OCI-LY1 (cell line): ENCODE measurements around the gene SLC29A3.
A peak's percentile ranks its signal among the peaks of the same experiment; 100 is the strongest.

Source experiments
- H2AFZ ChIP-seq: fragments of 200-600 bp; sonication (generic), shearing (Covaris generic); 2 replicates; pipeline ENCODE4 v1.6.0; 2014; ENCODE audit warnings: antibody characterized with exemption, mild to moderate bottlenecking, low read length
- H3F3A ChIP-seq: fragments of 200-600 bp; sonication (generic), shearing (Covaris generic); 2 replicates; pipeline ENCODE4 v1.6.0; 2014; ENCODE audit warnings: mild to moderate bottlenecking, antibody characterized with exemption, low read length, moderate library complexity; ENCODE audit not compliant: insufficient read depth
- H3K27ac ChIP-seq: fragments of 200-600 bp; sonication (generic); 2 replicates; pipeline ENCODE4 v1.5.1; 2014; ENCODE audit warnings: low read length, mixed run types, mild to moderate bottlenecking, low read depth; ENCODE audit not compliant: poor library complexity, severe bottlenecking
- H3K27me3 ChIP-seq: fragments of 200-600 bp; sonication (generic); 2 replicates; pipeline ENCODE4 v1.6.0; 2014; ENCODE audit warnings: antibody characterized with exemption, mild to moderate bottlenecking, low read length, moderate library complexity; ENCODE audit not compliant: insufficient read depth
- H3K36me3 ChIP-seq: fragments of 200-600 bp; sonication (generic); 2 replicates; pipeline ENCODE4 v1.6.1; 2014; ENCODE audit warnings: mild to moderate bottlenecking, antibody characterized with exemption, low read length, moderate library complexity, mixed read lengths; ENCODE audit not compliant: insufficient read depth
- H3K4me1 ChIP-seq: fragments of 200-600 bp; sonication (generic); 2 replicates; pipeline ENCODE4 v1.5.1; 2014; ENCODE audit warnings: mild to moderate bottlenecking, low read length, moderate library complexity; ENCODE audit not compliant: insufficient read depth, severe bottlenecking
- H3K4me2 ChIP-seq: fragments of 200-600 bp; sonication (generic), shearing (Covaris generic); 2 replicates; pipeline ENCODE4 v1.6.1; 2014; ENCODE audit warnings: low read length
- H3K4me3 ChIP-seq: fragments of 200-600 bp; sonication (generic); 2 replicates; pipeline ENCODE4 v1.5.1; 2014; ENCODE audit warnings: low read length, low read depth, mild to moderate bottlenecking, mixed read lengths; ENCODE audit not compliant: poor library complexity, severe bottlenecking
- H3K79me2 ChIP-seq: fragments of 200-600 bp; shearing (Covaris generic); 2 replicates; pipeline ENCODE4 v1.6.1; 2016; ENCODE audit warnings: mixed run types, low read length, mixed read lengths; ENCODE audit not compliant: insufficient read depth
- H3K9ac ChIP-seq: fragments of 200-600 bp; sonication (generic), shearing (Covaris generic); 2 replicates; pipeline ENCODE4 v1.6.1; 2014; ENCODE audit warnings: mild to moderate bottlenecking, low read length, mixed read lengths
- H3K9me2 ChIP-seq: fragments of 200-600 bp; sonication (generic), shearing (Covaris generic); 2 replicates; pipeline ENCODE4 v1.6.1; 2014; ENCODE audit warnings: low read depth, mild to moderate bottlenecking, low read length, mixed read lengths
- H3K9me3 ChIP-seq: fragments of 200-600 bp; shearing (Covaris generic); 2 replicates; pipeline ENCODE4 v1.6.1; 2014; ENCODE audit warnings: low read length, mixed read lengths
- H4K20me1 ChIP-seq: fragments of 200-600 bp; sonication (generic), shearing (Covaris generic); 2 replicates; pipeline ENCODE4 v1.6.0; 2016; ENCODE audit warnings: mild to moderate bottlenecking, low read length; ENCODE audit not compliant: insufficient read depth
- EZH2 ChIP-seq: fragments of 200-600 bp; sonication (generic), shearing (Covaris generic); IDR thresholded peaks from 2 replicates; pipeline ENCODE4 v1.8.0; 2017; ENCODE audit warnings: borderline replicate concordance, mixed run types, mild to moderate bottlenecking, antibody characterized with exemption, low read length, moderate library complexity, mixed read lengths
- TF ChIP-seq, protein P1 (sequence below): fragments of 200-600 bp; sonication (generic), shearing (Covaris generic); IDR thresholded peaks from 2 replicates; pipeline ENCODE4 v1.5.1; 2017; ENCODE audit warnings: mild to moderate bottlenecking, antibody characterized with exemption, low read length, moderate library complexity, mixed read lengths

SLC29A3 gene

DNA sequence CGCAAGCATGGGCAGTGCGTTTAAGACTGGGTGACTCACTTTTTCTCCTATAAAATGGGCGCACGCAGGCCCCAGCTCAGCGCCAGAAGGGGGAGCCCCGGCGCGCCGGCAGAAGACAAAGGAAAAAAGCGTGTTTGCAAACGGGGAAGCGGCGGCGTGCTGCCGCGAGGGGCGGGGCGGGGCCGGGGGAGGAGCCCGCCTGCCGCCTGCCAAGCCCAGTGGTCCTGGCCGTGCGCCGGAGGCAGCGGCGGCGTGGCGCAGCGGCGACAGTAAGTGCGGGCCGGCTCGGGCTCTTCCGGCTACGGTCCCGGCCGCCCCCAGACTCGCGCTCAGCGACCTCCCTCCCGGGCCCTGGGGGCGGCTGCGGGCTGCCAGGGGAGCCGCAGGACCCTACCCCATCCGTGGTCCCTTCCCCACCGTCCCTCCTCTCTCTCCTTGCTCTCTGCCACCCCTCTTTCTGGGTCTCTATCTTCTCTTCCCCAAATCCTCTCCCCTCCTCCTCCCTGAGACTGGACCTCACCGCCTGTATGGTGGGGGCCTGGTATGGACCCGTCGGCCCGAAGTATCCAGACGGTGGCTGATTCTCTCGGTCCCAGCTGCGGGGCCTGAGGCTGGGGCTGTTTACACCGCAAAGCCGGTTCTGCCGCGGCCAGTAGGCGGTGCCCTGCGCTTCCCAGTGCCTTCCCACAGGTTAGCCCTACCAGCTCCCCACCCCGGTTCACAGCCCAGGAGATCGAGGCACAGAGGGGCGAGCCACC, at the start of gene SLC29A3:
TSS of gene SLC29A3 (plus strand) at position 218 of the 758 bp plus-strand sequence. CDS start at position 269, 51 bp downstream.
- H3K79me2 ChIP-seq = no peaks in the 10 kb centered on the region
- no peaks in the 10 kb centered on the region for H4K20me1 ChIP-seq
- peaks cover 16% of the 10 kb centered on the region for H3K4me1 ChIP-seq
- H2AFZ ChIP-seq = peak within 1 kb of the TSS; percentile 88
- peaks cover 11% of the 10 kb centered on the region for H3K36me3 ChIP-seq
- no peaks in the 10 kb centered on the region for H3K9me2 ChIP-seq
- H3K27ac ChIP-seq = no peak within 1 kb of the TSS
- no peaks in the 10 kb centered on the region for H3F3A ChIP-seq
- H3K9ac ChIP-seq = peak within 1 kb of the TSS; percentile 91
- no peaks in the 10 kb centered on the region for H3K27me3 ChIP-seq
- H3K9me3 ChIP-seq = no peaks in the 10 kb centered on the region
- TF ChIP-seq, protein P1, sequence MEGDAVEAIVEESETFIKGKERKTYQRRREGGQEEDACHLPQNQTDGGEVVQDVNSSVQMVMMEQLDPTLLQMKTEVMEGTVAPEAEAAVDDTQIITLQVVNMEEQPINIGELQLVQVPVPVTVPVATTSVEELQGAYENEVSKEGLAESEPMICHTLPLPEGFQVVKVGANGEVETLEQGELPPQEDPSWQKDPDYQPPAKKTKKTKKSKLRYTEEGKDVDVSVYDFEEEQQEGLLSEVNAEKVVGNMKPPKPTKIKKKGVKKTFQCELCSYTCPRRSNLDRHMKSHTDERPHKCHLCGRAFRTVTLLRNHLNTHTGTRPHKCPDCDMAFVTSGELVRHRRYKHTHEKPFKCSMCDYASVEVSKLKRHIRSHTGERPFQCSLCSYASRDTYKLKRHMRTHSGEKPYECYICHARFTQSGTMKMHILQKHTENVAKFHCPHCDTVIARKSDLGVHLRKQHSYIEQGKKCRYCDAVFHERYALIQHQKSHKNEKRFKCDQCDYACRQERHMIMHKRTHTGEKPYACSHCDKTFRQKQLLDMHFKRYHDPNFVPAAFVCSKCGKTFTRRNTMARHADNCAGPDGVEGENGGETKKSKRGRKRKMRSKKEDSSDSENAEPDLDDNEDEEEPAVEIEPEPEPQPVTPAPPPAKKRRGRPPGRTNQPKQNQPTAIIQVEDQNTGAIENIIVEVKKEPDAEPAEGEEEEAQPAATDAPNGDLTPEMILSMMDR = peak; percentile 68
- no peak for TF ChIP-seq EZH2
- H3K4me3 ChIP-seq = peak within 1 kb of the TSS; percentile 91
- peak within 1 kb of the TSS; percentile 80 for H3K4me2 ChIP-seq

- Histone ChIP-seq H3K36me3 (no peaks in the 10 kb centered on the region), H3K9ac (no peak overlapping the region), H4K20me1 (no peaks in the 10 kb centered on the region), H3K27me3 (0 out of 2 replicates have a peak, but pooled peaks cover 6% of the 10 kb centered on the region), H3K9me3 (no peaks in the 10 kb centered on the region), H3K4me3 (no peak overlapping the region), H3K27ac (no peak overlapping the region), H3K9me2 (no peaks in the 10 kb centered on the region), H3K4me2 (no peak overlapping the region), H2AFZ (no peak overlapping the region), H3K4me1 (no peaks in the 10 kb centered on the region), H3K79me2 (no peaks in the 10 kb centered on the region), H3F3A (no peaks in the 10 kb centered on the region)
- TF ChIP-seq, protein P1 = no peak
- no peak for TF ChIP-seq EZH2
Measured at GRCh38 chr10:71269301-71270288, 49.5 kb upstream of the SLC29A3 start.

- Histone ChIP-seq H3K79me2 (no peaks in the 10 kb centered on the region), H3F3A (no peaks in the 10 kb centered on the region), H3K36me3 (no peaks in the 10 kb centered on the region), H3K9me2 (no peaks in the 10 kb centered on the region), H3K27me3 (0 out of 2 replicates have a peak, but pooled peaks cover 6% of the 10 kb centered on the region), H3K9me3 (no peaks in the 10 kb centered on the region), H3K27ac (no peak overlapping the region), H3K4me3 (no peak overlapping the region), H3K4me1 (no peaks in the 10 kb centered on the region), H3K9ac (no peak overlapping the region), H3K4me2 (no peak overlapping the region), H4K20me1 (no peaks in the 10 kb centered on the region), H2AFZ (no peak overlapping the region)
- no peak for TF ChIP-seq EZH2
- TF ChIP-seq, protein P1 = peak; percentile 55; the same call in 1 of the 2 replicates
Measured at GRCh38 chr10:71270301-71271220, 48.5 kb upstream of the SLC29A3 start.
